Ishikawa (cell line): ENCODE results near the gene SLC30A5.

Experiments
- CEBPB ChIP-seq: IDR thresholded peaks from 2 replicates; pipeline ENCODE4 v1.6.1; 2012
- EP300 ChIP-seq: IDR thresholded peaks from 2 replicates; pipeline ENCODE4 v1.6.1; 2012; ENCODE audit warnings: borderline replicate concordance
- TAF1 ChIP-seq: IDR thresholded peaks from 2 replicates; pipeline ENCODE4 v1.6.1; 2012; ENCODE audit warnings: low read depth, mild to moderate bottlenecking
- TCF12 ChIP-seq: IDR thresholded peaks from 2 replicates; pipeline ENCODE4 v1.6.1; 2012; ENCODE audit warnings: low read depth
- TEAD4 ChIP-seq: IDR thresholded peaks from 2 replicates; pipeline ENCODE4 v1.6.1; 2012
- YY1 ChIP-seq: IDR thresholded peaks from 2 replicates; pipeline ENCODE4 v1.6.1; 2012; ENCODE audit warnings: low read depth
- ZBTB7A ChIP-seq: IDR thresholded peaks from 2 replicates; pipeline ENCODE4 v1.6.1; 2012; ENCODE audit warnings: low read depth
- TF ChIP-seq, protein P1 (sequence below): IDR thresholded peaks from 2 replicates; pipeline ENCODE4 v1.6.1; 2012; ENCODE audit warnings: low read depth, mild to moderate bottlenecking
- TF ChIP-seq, protein P2 (sequence below): IDR thresholded peaks from 2 replicates; pipeline ENCODE4 v1.6.1; 2012

DNA sequence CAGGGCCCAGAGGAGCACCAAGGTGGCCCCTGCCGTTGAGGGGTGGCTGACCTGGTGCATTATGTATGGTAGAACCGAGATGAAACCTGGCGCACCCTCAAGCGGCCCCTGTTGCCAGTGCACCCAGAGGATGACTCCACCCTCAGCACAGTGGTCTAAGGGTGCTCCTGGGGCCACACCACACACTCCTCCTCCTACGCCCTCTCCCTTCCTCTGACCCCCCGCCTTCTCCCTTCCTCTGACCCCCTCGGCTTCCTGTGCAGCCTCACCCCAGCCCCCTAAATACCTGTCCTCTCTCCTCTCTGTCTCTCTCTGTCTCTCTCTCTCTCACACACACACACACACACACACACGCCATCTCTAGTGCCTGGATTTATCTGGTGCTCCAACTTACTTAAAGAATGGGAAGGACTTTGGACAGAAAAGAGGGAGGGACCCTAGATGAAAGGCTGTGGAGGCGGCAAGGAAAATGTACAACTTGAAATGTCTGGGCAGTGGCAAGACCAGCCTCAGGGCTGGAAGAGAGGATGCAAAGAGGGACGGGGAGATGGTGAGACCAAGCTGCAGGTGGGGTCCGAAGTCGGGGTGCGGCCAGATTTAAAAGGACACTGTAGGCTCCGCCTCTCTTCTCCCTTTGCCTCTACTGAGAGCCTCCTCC lies 18.2 kb upstream of the SLC30A5 start:
- TF ChIP-seq TCF12 (no peak), TEAD4 (no peak), YY1 (no peak), TAF1 (no peak), CEBPB (no peak), ZBTB7A (no peak), EP300 (no peak)
- TF ChIP-seq, protein P1, sequence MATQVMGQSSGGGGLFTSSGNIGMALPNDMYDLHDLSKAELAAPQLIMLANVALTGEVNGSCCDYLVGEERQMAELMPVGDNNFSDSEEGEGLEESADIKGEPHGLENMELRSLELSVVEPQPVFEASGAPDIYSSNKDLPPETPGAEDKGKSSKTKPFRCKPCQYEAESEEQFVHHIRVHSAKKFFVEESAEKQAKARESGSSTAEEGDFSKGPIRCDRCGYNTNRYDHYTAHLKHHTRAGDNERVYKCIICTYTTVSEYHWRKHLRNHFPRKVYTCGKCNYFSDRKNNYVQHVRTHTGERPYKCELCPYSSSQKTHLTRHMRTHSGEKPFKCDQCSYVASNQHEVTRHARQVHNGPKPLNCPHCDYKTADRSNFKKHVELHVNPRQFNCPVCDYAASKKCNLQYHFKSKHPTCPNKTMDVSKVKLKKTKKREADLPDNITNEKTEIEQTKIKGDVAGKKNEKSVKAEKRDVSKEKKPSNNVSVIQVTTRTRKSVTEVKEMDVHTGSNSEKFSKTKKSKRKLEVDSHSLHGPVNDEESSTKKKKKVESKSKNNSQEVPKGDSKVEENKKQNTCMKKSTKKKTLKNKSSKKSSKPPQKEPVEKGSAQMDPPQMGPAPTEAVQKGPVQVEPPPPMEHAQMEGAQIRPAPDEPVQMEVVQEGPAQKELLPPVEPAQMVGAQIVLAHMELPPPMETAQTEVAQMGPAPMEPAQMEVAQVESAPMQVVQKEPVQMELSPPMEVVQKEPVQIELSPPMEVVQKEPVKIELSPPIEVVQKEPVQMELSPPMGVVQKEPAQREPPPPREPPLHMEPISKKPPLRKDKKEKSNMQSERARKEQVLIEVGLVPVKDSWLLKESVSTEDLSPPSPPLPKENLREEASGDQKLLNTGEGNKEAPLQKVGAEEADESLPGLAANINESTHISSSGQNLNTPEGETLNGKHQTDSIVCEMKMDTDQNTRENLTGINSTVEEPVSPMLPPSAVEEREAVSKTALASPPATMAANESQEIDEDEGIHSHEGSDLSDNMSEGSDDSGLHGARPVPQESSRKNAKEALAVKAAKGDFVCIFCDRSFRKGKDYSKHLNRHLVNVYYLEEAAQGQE: no peak
- TF ChIP-seq, protein P2, sequence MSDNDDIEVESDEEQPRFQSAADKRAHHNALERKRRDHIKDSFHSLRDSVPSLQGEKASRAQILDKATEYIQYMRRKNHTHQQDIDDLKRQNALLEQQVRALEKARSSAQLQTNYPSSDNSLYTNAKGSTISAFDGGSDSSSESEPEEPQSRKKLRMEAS: no peak
